ENCODE results near the gene UBE2R2. TPM values are rescaled to one million over a fixed set of nuclear protein-coding genes. Genes with fewer than 3 reads are reported as not detected.
"Not testable (repeated sequence)": the region's sequence is repeated elsewhere in the genome, so short reads cannot be mapped to it uniquely, and the experiment has no call there.

UBE2R2 gene
- total RNA-seq, 1 donor from 2014 or later, result 34.5 TPM

- intact Hi-C loops (cut with micrococcal nuclease), result loop anchor here (1.0 kb wide), 1 partner anchor 20 kb away; no protein-coding TSS in a partner anchor
Measured at GRCh38 chr9:33836261-33836660, 19.3 kb downstream of the UBE2R2 start.

- intact Hi-C loops (cut with micrococcal nuclease), result no loop called here
Measured at GRCh38 chr9:33837138-33837537, 20.2 kb downstream of the UBE2R2 start.

- intact Hi-C loops (cut with micrococcal nuclease), result no loop called here
Measured at GRCh38 chr9:33840381-33840780, 23.4 kb downstream of the UBE2R2 start.

GRCh38 chr9:33843312-33843961 lies 26.5 kb downstream of the UBE2R2 start:
- intact Hi-C loops (cut with micrococcal nuclease), result no loop called here

- intact Hi-C loops (cut with micrococcal nuclease), result no loop called here
Measured at GRCh38 chr9:33846231-33846630, 29.3 kb downstream of the UBE2R2 start.

GRCh38 chr9:33847894-33848205 lies 30.9 kb downstream of the UBE2R2 start:
- intact Hi-C loops (cut with micrococcal nuclease), result not testable (repeated sequence)

GRCh38 chr9:33850267-33850629 lies 33.3 kb downstream of the UBE2R2 start:
- intact Hi-C loops (cut with micrococcal nuclease), result no loop called here

GRCh38 chr9:33850677-33851076 lies 33.7 kb downstream of the UBE2R2 start:
- intact Hi-C loops (cut with micrococcal nuclease), result no loop called here

- intact Hi-C loops (cut with micrococcal nuclease), result no loop called here
Measured at GRCh38 chr9:33851301-33851700, 34.3 kb downstream of the UBE2R2 start.

GRCh38 chr9:33852216-33852826 lies 35.4 kb downstream of the UBE2R2 start:
- intact Hi-C loops (cut with micrococcal nuclease), result loop anchor here (1.0 kb wide), 1 partner anchor 39 kb away; no protein-coding TSS in a partner anchor

- intact Hi-C loops (cut with micrococcal nuclease), result no loop called here
Measured at GRCh38 chr9:33856247-33856646, 39.3 kb downstream of the UBE2R2 start.

GRCh38 chr9:33858423-33858822 lies 41.5 kb downstream of the UBE2R2 start:
- intact Hi-C loops (cut with micrococcal nuclease), result no loop called here

GRCh38 chr9:33860200-33860871 lies 43.4 kb downstream of the UBE2R2 start:
- intact Hi-C loops (cut with micrococcal nuclease), result no loop called here

GRCh38 chr9:33861917-33862453 lies 45.0 kb downstream of the UBE2R2 start:
- intact Hi-C loops (cut with micrococcal nuclease), result no loop called here

- intact Hi-C loops (cut with micrococcal nuclease), result not testable (repeated sequence)
Measured at GRCh38 chr9:33863027-33863426, 46.1 kb downstream of the UBE2R2 start.

GRCh38 chr9:33867747-33868439 lies 50.9 kb downstream of the UBE2R2 start:
- intact Hi-C loops (cut with micrococcal nuclease), result no loop called here

- intact Hi-C loops (cut with micrococcal nuclease), result no loop called here
Measured at GRCh38 chr9:33868440-33868973, 51.5 kb downstream of the UBE2R2 start.

GRCh38 chr9:33869243-33869642 lies 52.3 kb downstream of the UBE2R2 start:
- intact Hi-C loops (cut with micrococcal nuclease), result not testable (repeated sequence)

- intact Hi-C loops (cut with micrococcal nuclease), result no loop called here
Measured at GRCh38 chr9:33877727-33878489, 60.9 kb downstream of the UBE2R2 start.

GRCh38 chr9:33878691-33879366 lies 61.9 kb downstream of the UBE2R2 start:
- intact Hi-C loops (cut with micrococcal nuclease), result no loop called here
